GM15510 (cell line): ENCODE measurements around the gene KLHL15.

Experiments
- POLR2A ChIP-seq: IDR thresholded peaks from 3 replicates; pipeline ENCODE4 v1.6.1; 2011; ENCODE audit warnings: borderline replicate concordance; ENCODE audit not compliant: insufficient read length; ENCODE audit errors: extremely low read depth

Gene KLHL15

GRCh38 chrX:24020306-24020876 is 6.6 kb downstream of the KLHL15 start:
- TF ChIP-seq POLR2A = no peak

- no peak for TF ChIP-seq POLR2A
Measured at GRCh38 chrX:24019448-24019847, 7.5 kb downstream of the KLHL15 start.

- TF ChIP-seq POLR2A = no peak
Measured at GRCh38 chrX:24018809-24019208, 8.2 kb downstream of the KLHL15 start.

- TF ChIP-seq POLR2A = no peak
Measured at GRCh38 chrX:24017674-24018073, 9.3 kb downstream of the KLHL15 start.

GRCh38 chrX:24014388-24015018 is 12.5 kb downstream of the KLHL15 start:
- TF ChIP-seq POLR2A = no peak

GRCh38 chrX:24012266-24012665 is 14.7 kb downstream of the KLHL15 start:
- TF ChIP-seq POLR2A = no peak

GRCh38 chrX:24005867-24006266 is 21.1 kb downstream of the KLHL15 start:
- no peak for TF ChIP-seq POLR2A

- no peak for TF ChIP-seq POLR2A
Measured at GRCh38 chrX:24005028-24005427, 22.0 kb downstream of the KLHL15 start.

GRCh38 chrX:24002792-24003191 is 24.2 kb downstream of the KLHL15 start:
- TF ChIP-seq POLR2A = no peak

GRCh38 chrX:24002167-24002566 is 24.8 kb downstream of the KLHL15 start:
- no peak for TF ChIP-seq POLR2A

GRCh38 chrX:23999671-24000070 is 27.3 kb downstream of the KLHL15 start:
- no peak for TF ChIP-seq POLR2A

- TF ChIP-seq POLR2A = no peak
Measured at GRCh38 chrX:23993012-23993633, 33.9 kb downstream of the KLHL15 start.

GRCh38 chrX:23992431-23992830 is 34.6 kb downstream of the KLHL15 start:
- TF ChIP-seq POLR2A = no peak

- no peak for TF ChIP-seq POLR2A
Measured at GRCh38 chrX:23990455-23990854, 36.5 kb downstream of the KLHL15 start.

GRCh38 chrX:23989689-23990088 is 37.3 kb downstream of the KLHL15 start:
- no peak for TF ChIP-seq POLR2A

GRCh38 chrX:23982891-23983290 is 44.1 kb downstream of the KLHL15 start:
- no peak for TF ChIP-seq POLR2A

GRCh38 chrX:23981711-23982110 is 45.3 kb downstream of the KLHL15 start:
- no peak for TF ChIP-seq POLR2A

- no peak for TF ChIP-seq POLR2A
Measured at GRCh38 chrX:23981222-23981621, 45.8 kb downstream of the KLHL15 start.
